Keratinocyte (primary cell): ENCODE results near the gene SIPA1L3. TPM values are rescaled to one million over a fixed set of nuclear protein-coding genes. Genes with fewer than 3 reads are reported as not detected.

ENCODE experiments used
- DNase-seq: peaks from one replicate; pipeline ENCODE4 v3.0.0-alpha.2; 2011; ENCODE audit warnings: low read depth, missing footprints, low spot score
- FAIRE-seq: peaks from 2 replicates; lab custom pipeline; 2011; peaks lifted over from hg19 to GRCh38; lab: Jason Lieb, UNC
- H2AFZ ChIP-seq: 2 replicates; pipeline ENCODE4 v1.6.0; 2012; ENCODE audit warnings: low read length, control low read depth, inconsistent platforms; ENCODE audit not compliant: control insufficient read depth
- H3K27ac ChIP-seq: 2 replicates; pipeline ENCODE4 v1.5.1; 2011; ENCODE audit warnings: low read length; ENCODE audit not compliant: control insufficient read depth, insufficient read depth
- H3K27me3 ChIP-seq: 3 replicates; pipeline ENCODE4 v1.6.0; 2011; ENCODE audit warnings: low read length; ENCODE audit not compliant: control insufficient read depth, insufficient read depth; ENCODE audit errors: extremely low read depth
- H3K36me3 ChIP-seq, 2 experiments: 2 replicates in 1 of 2; 3 replicates in 1 of 2; pipeline ENCODE4 v1.5.1; 2011; ENCODE audit warnings: low read length in 2 of 2, mild to moderate bottlenecking in 1 of 2; ENCODE audit not compliant: control insufficient read depth in 2 of 2, insufficient read depth in 2 of 2; ENCODE audit errors: extremely low read depth in 1 of 2
- H3K4me1 ChIP-seq: 3 replicates; pipeline ENCODE4 v1.5.1; 2011; ENCODE audit warnings: low read length; ENCODE audit not compliant: control insufficient read depth, insufficient read depth; ENCODE audit errors: extremely low read depth
- H3K4me2 ChIP-seq: 3 replicates; pipeline ENCODE4 v1.6.0; 2011; ENCODE audit warnings: low read depth, low read length; ENCODE audit not compliant: control insufficient read depth, insufficient read depth; ENCODE audit errors: extremely low read depth
- H3K4me3 ChIP-seq, 3 experiments: fragments of 200-600 bp in 1 of 3; sonication (generic) in 1 of 3; 2 replicates in 2 of 3; 3 replicates in 1 of 3; pipeline ENCODE4 v1.5.1; 2011 to 2016; ENCODE audit warnings: low read length in 3 of 3, mild to moderate bottlenecking in 3 of 3, control low read depth in 2 of 3, inconsistent platforms in 1 of 3, low read depth in 1 of 3, mixed read lengths in 1 of 3, mixed run types in 1 of 3, moderate library complexity in 1 of 3; ENCODE audit not compliant: control insufficient read depth in 2 of 3, insufficient read depth in 2 of 3; ENCODE audit errors: extremely low read depth in 1 of 3
- H3K79me2 ChIP-seq: 2 replicates; pipeline ENCODE4 v1.6.0; 2012; ENCODE audit warnings: low read length; ENCODE audit not compliant: control insufficient read depth, insufficient read depth
- H3K9ac ChIP-seq: 3 replicates; pipeline ENCODE4 v1.6.0; 2011; ENCODE audit warnings: low read length; ENCODE audit not compliant: control insufficient read depth, insufficient read depth; ENCODE audit errors: extremely low read depth
- H3K9me1 ChIP-seq: 3 replicates; pipeline ENCODE4 v1.6.0; 2011; ENCODE audit warnings: low read length; ENCODE audit not compliant: control insufficient read depth, insufficient read depth; ENCODE audit errors: extremely low read depth
- H3K9me3 ChIP-seq: 2 replicates; pipeline ENCODE4 v1.5.1; 2012; ENCODE audit warnings: low read depth, low read length; ENCODE audit not compliant: control insufficient read depth
- H4K20me1 ChIP-seq: 3 replicates; pipeline ENCODE4 v1.6.0; 2011; ENCODE audit warnings: low read length; ENCODE audit not compliant: control insufficient read depth, insufficient read depth; ENCODE audit errors: extremely low read depth
- CTCF ChIP-seq, 3 experiments: IDR thresholded peaks in 1 of 3; conservative IDR thresholded peaks in 1 of 3; optimal IDR thresholded peaks in 1 of 3; 2 replicates in 2 of 3; 3 replicates in 1 of 3; pipeline versions ENCODE3 to v1.5.1; 2011; ENCODE audit warnings: low read length in 3 of 3, mild to moderate bottlenecking in 3 of 3, moderate library complexity in 2 of 3, control low read depth in 1 of 3, inconsistent platforms in 1 of 3; ENCODE audit not compliant: insufficient read depth in 2 of 3; ENCODE audit errors: extremely low read depth in 1 of 3
- EZH2 ChIP-seq: IDR thresholded peaks from one replicate; pipeline ENCODE4 v1.6.1; 2012; ENCODE audit warnings: inconsistent platforms, mild to moderate bottlenecking, low read length, moderate library complexity
- dilution Hi-C: fragments of 300-500 bp; cut with MboI; formaldehyde crosslinking; loops from one replicate; pipeline ENCODE4 v1.7.0; 2020; ENCODE audit warnings: low sequenced_read_pairs; ENCODE audit not compliant: extremely low pct_ligation_motif_present
- polyA plus RNA-seq, 5 experiments: library from polyadenylated mRNA; depleted of rRNA in 3 of 5; stranded (reverse) in 3 of 5; stranded (forward) in 1 of 5; unstranded in 1 of 5; fragments of >200 nt; gene quantifications; 1 replicate in 1 of 5; 2 replicates in 3 of 5; 3 replicates in 1 of 5; pipeline versions ENCODE4 v1.2.1 to v1.2.3, GENCODE V29; 2011 to 2012; ENCODE audit warnings: missing spikeins in 2 of 5, low read depth in 1 of 5, low replicate concordance in 1 of 5

SIPA1L3 gene
- polyA plus RNA-seq, 1 donor (not counting 4 experiments of a cell fraction or from before 2014, with no cell fraction given) = 8.0 TPM

DNA sequence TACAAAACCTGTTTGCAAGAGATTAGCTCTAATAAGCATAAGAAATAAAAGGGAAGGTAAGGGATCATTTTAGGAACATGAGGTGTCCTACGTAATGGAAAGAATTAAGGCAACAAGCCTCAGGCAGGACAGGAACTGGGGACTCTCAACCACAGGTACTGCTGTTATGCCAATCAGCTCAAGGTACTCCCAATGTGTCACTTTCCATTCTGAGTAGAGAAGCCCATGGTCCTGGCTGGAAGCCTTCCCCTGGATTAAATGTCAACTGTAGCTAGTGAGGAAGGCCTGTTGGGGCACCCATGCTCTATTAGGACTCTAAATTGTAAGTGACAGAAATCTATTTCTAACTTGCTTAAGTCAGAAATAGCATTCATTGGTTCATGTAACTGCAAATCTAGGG, 182.4 kb downstream of the SIPA1L3 start:
- Histone ChIP-seq H2AFZ (no peak overlapping the region), H3K36me3 (peaks cover 0 to 11% of the 10 kb centered on the region in 2 experiments), H3K9me1 (no peaks in the 10 kb centered on the region), H3K4me3 (no peak overlapping the region), H3K9me3 (no peaks in the 10 kb centered on the region), H3K9ac (no peak overlapping the region), H4K20me1 (no peaks in the 10 kb centered on the region), H3K27me3 (no peaks in the 10 kb centered on the region), H3K27ac (no peak overlapping the region), H3K4me2 (no peak overlapping the region), H3K79me2 (no peaks in the 10 kb centered on the region), H3K4me1 (no peaks in the 10 kb centered on the region)
- TF ChIP-seq CTCF (optimal IDR thresholded peaks at IDR 0.05 in 1 of 3, IDR thresholded peaks at IDR 0.05 in 1 of 3, conservative IDR thresholded peaks at IDR 0.05 in 1 of 3; ENCODE audit: extremely low read depth in 1 of 3, insufficient read depth in 2 of 3, low read length in 3 of 3) (no peak), EZH2 (no peak)
- dilution Hi-C loops = no loop called here
- FAIRE-seq (no peak), DNase-seq (no peak)

DNA sequence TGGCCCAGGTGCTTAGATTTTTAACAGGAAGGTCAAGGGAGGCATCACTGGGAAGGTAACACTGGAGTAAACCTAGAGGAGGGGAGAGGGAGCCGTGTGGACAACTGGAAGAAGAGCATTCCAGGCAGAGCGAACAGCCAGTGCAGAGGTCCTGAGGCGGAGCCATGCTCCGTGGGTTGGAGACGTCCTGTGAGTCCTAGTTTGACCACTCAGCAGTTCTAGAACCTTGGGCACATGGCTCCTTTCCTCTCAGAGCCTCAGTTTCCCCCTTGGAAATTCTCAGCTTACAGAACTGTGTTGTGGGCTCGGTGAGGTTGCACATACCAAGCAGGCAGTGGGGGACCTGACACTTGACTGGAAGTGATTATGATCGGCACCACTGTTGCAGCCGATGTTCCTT, 186.1 kb downstream of the SIPA1L3 start:
- H3K4me1 ChIP-seq = no peaks in the 10 kb centered on the region
- no peak overlapping the region for H2AFZ ChIP-seq
- no peak overlapping the region for H3K27ac ChIP-seq
- peaks cover 0 to 11% of the 10 kb centered on the region in 2 experiments for H3K36me3 ChIP-seq
- dilution Hi-C loops = no loop called here
- no peaks in the 10 kb centered on the region for H3K9me1 ChIP-seq
- H3K9ac ChIP-seq = no peak overlapping the region
- no peaks in the 10 kb centered on the region for H3K27me3 ChIP-seq
- TF ChIP-seq EZH2 = no peak
- TF ChIP-seq CTCF (optimal IDR thresholded peaks at IDR 0.05 in 1 of 3, IDR thresholded peaks at IDR 0.05 in 1 of 3, conservative IDR thresholded peaks at IDR 0.05 in 1 of 3; ENCODE audit: extremely low read depth in 1 of 3, insufficient read depth in 2 of 3, low read length in 3 of 3) = no peak
- H3K4me2 ChIP-seq = no peak overlapping the region
- no peak for DNase-seq
- H3K9me3 ChIP-seq = no peaks in the 10 kb centered on the region
- no peaks in the 10 kb centered on the region for H3K79me2 ChIP-seq
- FAIRE-seq = no peak
- no peak overlapping the region for H3K4me3 ChIP-seq
- no peaks in the 10 kb centered on the region for H4K20me1 ChIP-seq
